Fibroblast of upper back skin (primary cell): ENCODE measurements around the gene DET1.
"Not testable (repeated sequence)": the region's sequence is repeated elsewhere in the genome, so short reads cannot be mapped to it uniquely, and the experiment has no call there.

Experiments
- DNase-seq: peaks from one replicate; pipeline ENCODE4 v3.0.0-alpha.2; 2013

The DET1 gene

GRCh38 chr15:88539441-88539840, 7.0 kb downstream of the DET1 start:
- no peak for DNase-seq

- no peak for DNase-seq
Measured at GRCh38 chr15:88538972-88539371, 7.5 kb downstream of the DET1 start.

- DNase-seq, result no peak
Measured at GRCh38 chr15:88537591-88538317, 8.7 kb downstream of the DET1 start.

GRCh38 chr15:88535607-88536313, 10.7 kb downstream of the DET1 start:
- no peak for DNase-seq

GRCh38 chr15:88535100-88535499, 11.4 kb downstream of the DET1 start:
- DNase-seq, result no peak

GRCh38 chr15:88533376-88533775, 13.1 kb downstream of the DET1 start:
- no peak for DNase-seq

- no peak for DNase-seq
Measured at GRCh38 chr15:88529021-88529630, 17.4 kb downstream of the DET1 start.

GRCh38 chr15:88526247-88526879, 20.1 kb downstream of the DET1 start:
- DNase-seq, result no peak

GRCh38 chr15:88525418-88525817, 21.1 kb downstream of the DET1 start:
- DNase-seq, result no peak

- DNase-seq, result not testable (repeated sequence)
Measured at GRCh38 chr15:88524094-88524493, 22.4 kb downstream of the DET1 start.

- no peak for DNase-seq
Measured at GRCh38 chr15:88518903-88519302, 27.6 kb downstream of the DET1 start.

GRCh38 chr15:88513195-88513594, 33.3 kb downstream of the DET1 start:
- peak; percentile 49 for DNase-seq

- peak; percentile 36 for DNase-seq
Measured at GRCh38 chr15:88512601-88513000, 33.9 kb downstream of the DET1 start.

- DNase-seq, result no peak
Measured at GRCh38 chr15:88512078-88512477, 34.4 kb downstream of the DET1 start.

- DNase-seq, result no peak
Measured at GRCh38 chr15:88511161-88511560, 35.3 kb downstream of the DET1 start.

- no peak for DNase-seq
Measured at GRCh38 chr15:88509964-88510363, 36.5 kb downstream of the DET1 start.

GRCh38 chr15:88509321-88509720, 37.2 kb downstream of the DET1 start:
- no peak for DNase-seq

- no peak for DNase-seq
Measured at GRCh38 chr15:88506628-88507027, 39.9 kb downstream of the DET1 start.

GRCh38 chr15:88505721-88506120, 40.8 kb downstream of the DET1 start:
- no peak for DNase-seq

GRCh38 chr15:88504445-88504844, 42.0 kb downstream of the DET1 start:
- DNase-seq, result no peak

GRCh38 chr15:88498996-88499395, 47.5 kb downstream of the DET1 start:
- no peak for DNase-seq

- DNase-seq, result no peak
Measured at GRCh38 chr15:88497109-88497765, 49.2 kb downstream of the DET1 start.

- DNase-seq, result no peak
Measured at GRCh38 chr15:88493844-88494243, 52.6 kb downstream of the DET1 start.
